Effector CD8-positive, alpha-beta T cell (primary cell): ENCODE results near the gene CELSR1.

Experiments
- DNase-seq: peaks from one replicate; lab custom pipeline; 2025; lab: John Stamatoyannopoulos, UW

CELSR1 gene

GRCh38 chr22:46394622-46395021 is 142.8 kb downstream of the CELSR1 start:
- DNase-seq, result no peak

GRCh38 chr22:46393873-46394272 is 143.5 kb downstream of the CELSR1 start:
- no peak for DNase-seq

GRCh38 chr22:46392137-46392844 is 145.1 kb downstream of the CELSR1 start:
- DNase-seq, result no peak

GRCh38 chr22:46391486-46392136 is 145.8 kb downstream of the CELSR1 start:
- DNase-seq, result no peak

- no peak for DNase-seq
Measured at GRCh38 chr22:46390652-46391301, 146.6 kb downstream of the CELSR1 start.

GRCh38 chr22:46390105-46390651 is 147.2 kb downstream of the CELSR1 start:
- DNase-seq, result no peak

- DNase-seq, result no peak
Measured at GRCh38 chr22:46389081-46389480, 148.3 kb downstream of the CELSR1 start.

GRCh38 chr22:46388647-46389046 is 148.8 kb downstream of the CELSR1 start:
- no peak for DNase-seq

GRCh38 chr22:46387748-46388147 is 149.7 kb downstream of the CELSR1 start:
- DNase-seq, result no peak

GRCh38 chr22:46386312-46386711 is 151.1 kb downstream of the CELSR1 start:
- DNase-seq, result no peak

GRCh38 chr22:46382524-46382923 is 154.9 kb downstream of the CELSR1 start:
- no peak for DNase-seq

- no peak for DNase-seq
Measured at GRCh38 chr22:46381731-46382130, 155.7 kb downstream of the CELSR1 start.

GRCh38 chr22:46381142-46381541 is 156.3 kb downstream of the CELSR1 start:
- no peak for DNase-seq

GRCh38 chr22:46380581-46380980 is 156.8 kb downstream of the CELSR1 start:
- no peak for DNase-seq

GRCh38 chr22:46380069-46380468 is 157.4 kb downstream of the CELSR1 start:
- no peak for DNase-seq

- no peak for DNase-seq
Measured at GRCh38 chr22:46379066-46379930, 158.1 kb downstream of the CELSR1 start.

- no peak for DNase-seq
Measured at GRCh38 chr22:46378426-46379065, 158.9 kb downstream of the CELSR1 start.

- DNase-seq, result no peak
Measured at GRCh38 chr22:46377525-46378425, 159.6 kb downstream of the CELSR1 start.

GRCh38 chr22:46376908-46377524 is 160.4 kb downstream of the CELSR1 start:
- no peak for DNase-seq

- no peak for DNase-seq
Measured at GRCh38 chr22:46376111-46376510, 161.3 kb downstream of the CELSR1 start.
